DND-41 (cell line): ENCODE results near the gene HBE1.
"Not testable (repeated sequence)": the region's sequence is repeated elsewhere in the genome, so short reads cannot be mapped to it uniquely, and the experiment has no call there.

Source experiments
- ATAC-seq: fragments of 200-7000 bp; cut with Tn5 transposase; 3 replicates; pipeline ENCODE4 v1.9.1; 2021; ENCODE audit warnings: low read depth; ENCODE audit not compliant: insufficient read depth
- DNase-seq: peaks from one replicate; pipeline ENCODE4 v3.0.0-alpha.2; 2020
- H2AFZ ChIP-seq: 2 replicates; pipeline ENCODE4 v1.6.0; 2012; ENCODE audit warnings: low read depth, low read length
- H3K27ac ChIP-seq: 2 replicates; pipeline ENCODE4 v1.5.1; 2012; ENCODE audit warnings: low read length, inconsistent platforms
- H3K27me3 ChIP-seq: fragments of 200-600 bp; sonication (generic); 2 replicates; pipeline ENCODE4 v1.6.0; 2012; ENCODE audit warnings: low read length, mild to moderate bottlenecking, inconsistent platforms; ENCODE audit not compliant: insufficient read depth, poor library complexity
- H3K36me3 ChIP-seq: 2 replicates; pipeline ENCODE4 v1.5.1; 2012; ENCODE audit warnings: low read length, inconsistent platforms; ENCODE audit not compliant: insufficient read depth
- H3K4me1 ChIP-seq: 2 replicates; pipeline ENCODE4 v1.5.1; 2012; ENCODE audit warnings: mild to moderate bottlenecking, low read length; ENCODE audit not compliant: insufficient read depth
- H3K4me2 ChIP-seq: 2 replicates; pipeline ENCODE4 v1.6.0; 2012; ENCODE audit warnings: mild to moderate bottlenecking, moderate library complexity, low read length, inconsistent platforms; ENCODE audit not compliant: insufficient read depth
- H3K4me3 ChIP-seq, 2 experiments: fragments of 200-600 bp in 1 of 2; shearing (Covaris generic) in 1 of 2; 2 replicates each; pipeline ENCODE4 v1.5.1; 2012 to 2016; ENCODE audit warnings: inconsistent platforms in 2 of 2, low read length in 2 of 2, mild to moderate bottlenecking in 2 of 2, low read depth in 1 of 2, moderate library complexity in 1 of 2
- H3K79me2 ChIP-seq: 2 replicates; pipeline ENCODE4 v1.6.0; 2012; ENCODE audit warnings: low read length, inconsistent platforms; ENCODE audit not compliant: insufficient read depth
- H3K9ac ChIP-seq: 2 replicates; pipeline ENCODE4 v1.6.0; 2012; ENCODE audit warnings: low read depth, mild to moderate bottlenecking, inconsistent platforms, low read length, moderate library complexity
- H3K9me3 ChIP-seq: 2 replicates; pipeline ENCODE4 v1.5.1; 2012; ENCODE audit warnings: low read length, moderate library complexity, mild to moderate bottlenecking, inconsistent platforms; ENCODE audit not compliant: insufficient read depth, severe bottlenecking
- H4K20me1 ChIP-seq: 2 replicates; pipeline ENCODE4 v1.6.0; 2012; ENCODE audit warnings: low read length; ENCODE audit not compliant: insufficient read depth
- EZH2 ChIP-seq: IDR thresholded peaks from 3 replicates; pipeline ENCODE4 v1.6.1; 2012; ENCODE audit warnings: borderline replicate concordance, low read depth, mild to moderate bottlenecking, moderate library complexity, low read length, inconsistent platforms; ENCODE audit not compliant: severe bottlenecking
- TF ChIP-seq, protein P1 (sequence below): IDR thresholded peaks from 2 replicates; pipeline ENCODE4 v1.5.1; 2012; ENCODE audit warnings: borderline replicate concordance, low read length, moderate library complexity, mild to moderate bottlenecking; ENCODE audit not compliant: poor library complexity, severe bottlenecking; ENCODE audit errors: extremely low read depth

HBE1 gene

DNA sequence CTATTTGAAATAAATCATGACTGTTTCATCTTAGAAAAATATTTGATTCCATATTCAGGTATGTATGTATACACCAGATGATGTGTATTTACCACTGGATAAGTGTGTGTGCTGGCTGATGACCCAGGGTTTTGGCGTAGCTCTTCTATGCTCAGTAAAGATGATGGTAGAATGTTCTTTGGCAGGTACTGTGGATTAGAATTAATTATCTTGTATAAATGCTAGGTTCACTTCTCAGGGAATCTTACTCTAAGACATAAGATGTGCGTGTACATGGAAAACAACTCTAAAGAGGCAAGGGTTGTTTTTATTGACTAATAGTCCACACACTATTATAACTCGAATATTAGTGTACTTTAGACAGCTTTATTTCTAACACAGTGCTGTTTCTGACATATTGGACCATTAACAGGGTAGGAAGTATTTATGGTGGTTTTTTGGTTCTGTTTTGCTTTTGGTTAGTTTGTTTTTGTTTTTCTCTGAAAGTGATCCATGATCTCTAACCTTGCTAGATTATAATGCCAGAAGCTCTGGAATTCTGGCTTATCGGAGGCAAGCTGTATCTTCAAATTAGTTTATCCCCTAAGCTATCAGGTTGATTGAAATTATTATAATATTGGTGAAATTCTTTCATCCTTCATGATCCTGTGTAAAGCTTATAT is 19.1 kb downstream of the HBE1 start:
- H3K9ac ChIP-seq = no peak overlapping the region

DNA sequence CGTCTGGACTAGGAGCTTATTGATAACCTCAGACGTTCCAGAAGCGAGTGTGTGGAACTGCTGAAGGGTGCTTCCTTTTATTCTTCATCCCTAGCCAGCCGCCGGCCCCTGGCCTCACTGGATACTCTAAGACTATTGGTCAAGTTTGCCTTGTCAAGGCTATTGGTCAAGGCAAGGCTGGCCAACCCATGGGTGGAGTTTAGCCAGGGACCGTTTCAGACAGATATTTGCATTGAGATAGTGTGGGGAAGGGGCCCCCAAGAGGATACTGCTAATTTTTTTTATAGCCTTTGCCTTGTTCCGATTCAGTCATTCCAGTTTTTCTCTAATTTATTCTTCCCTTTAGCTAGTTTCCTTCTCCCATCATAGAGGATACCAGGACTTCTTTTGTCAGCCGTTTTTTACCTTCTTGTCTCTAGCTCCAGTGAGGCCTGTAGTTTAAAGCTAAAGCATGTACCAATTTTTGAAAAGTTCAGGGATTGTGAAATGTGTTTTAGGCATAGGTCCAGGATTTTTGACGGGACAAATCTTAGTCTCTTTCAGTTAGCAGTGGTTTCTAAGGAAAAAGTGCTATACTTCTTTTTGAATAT is 19.8 kb downstream of the HBE1 start, which contains the start of gene HBG1:
TSS of gene HBG1 (minus strand) at position 51 of the 590 bp plus-strand sequence. CDS start 53 bp downstream, outside the sequence.
- not testable (repeated sequence) for H3K27ac ChIP-seq, H3K4me2 ChIP-seq, H3K79me2 ChIP-seq, DNase-seq, H3K9ac ChIP-seq, H2AFZ ChIP-seq, H3K4me3 ChIP-seq, H3K9me3 ChIP-seq, H4K20me1 ChIP-seq, H3K4me1 ChIP-seq, ATAC-seq, H3K27me3 ChIP-seq, H3K36me3 ChIP-seq

More for the DNA sequence above, 19.1 kb downstream of the HBE1 start:
- TF ChIP-seq, protein P1, sequence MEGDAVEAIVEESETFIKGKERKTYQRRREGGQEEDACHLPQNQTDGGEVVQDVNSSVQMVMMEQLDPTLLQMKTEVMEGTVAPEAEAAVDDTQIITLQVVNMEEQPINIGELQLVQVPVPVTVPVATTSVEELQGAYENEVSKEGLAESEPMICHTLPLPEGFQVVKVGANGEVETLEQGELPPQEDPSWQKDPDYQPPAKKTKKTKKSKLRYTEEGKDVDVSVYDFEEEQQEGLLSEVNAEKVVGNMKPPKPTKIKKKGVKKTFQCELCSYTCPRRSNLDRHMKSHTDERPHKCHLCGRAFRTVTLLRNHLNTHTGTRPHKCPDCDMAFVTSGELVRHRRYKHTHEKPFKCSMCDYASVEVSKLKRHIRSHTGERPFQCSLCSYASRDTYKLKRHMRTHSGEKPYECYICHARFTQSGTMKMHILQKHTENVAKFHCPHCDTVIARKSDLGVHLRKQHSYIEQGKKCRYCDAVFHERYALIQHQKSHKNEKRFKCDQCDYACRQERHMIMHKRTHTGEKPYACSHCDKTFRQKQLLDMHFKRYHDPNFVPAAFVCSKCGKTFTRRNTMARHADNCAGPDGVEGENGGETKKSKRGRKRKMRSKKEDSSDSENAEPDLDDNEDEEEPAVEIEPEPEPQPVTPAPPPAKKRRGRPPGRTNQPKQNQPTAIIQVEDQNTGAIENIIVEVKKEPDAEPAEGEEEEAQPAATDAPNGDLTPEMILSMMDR = no peak
- no peak for TF ChIP-seq EZH2
- H3K27me3 ChIP-seq = peaks cover 1% of the 10 kb centered on the region
- no peaks in the 10 kb centered on the region for H3K36me3 ChIP-seq
- H3K27ac ChIP-seq = no peak overlapping the region
- no peak overlapping the region for H2AFZ ChIP-seq
- DNase-seq (no peak), ATAC-seq (no peak)
- no peak overlapping the region for H3K4me3 ChIP-seq
- no peaks in the 10 kb centered on the region for H4K20me1 ChIP-seq
- no peak overlapping the region for H3K4me2 ChIP-seq
- H3K79me2 ChIP-seq = no peaks in the 10 kb centered on the region
- no peaks in the 10 kb centered on the region for H3K9me3 ChIP-seq
- no peaks in the 10 kb centered on the region for H3K4me1 ChIP-seq

DNA sequence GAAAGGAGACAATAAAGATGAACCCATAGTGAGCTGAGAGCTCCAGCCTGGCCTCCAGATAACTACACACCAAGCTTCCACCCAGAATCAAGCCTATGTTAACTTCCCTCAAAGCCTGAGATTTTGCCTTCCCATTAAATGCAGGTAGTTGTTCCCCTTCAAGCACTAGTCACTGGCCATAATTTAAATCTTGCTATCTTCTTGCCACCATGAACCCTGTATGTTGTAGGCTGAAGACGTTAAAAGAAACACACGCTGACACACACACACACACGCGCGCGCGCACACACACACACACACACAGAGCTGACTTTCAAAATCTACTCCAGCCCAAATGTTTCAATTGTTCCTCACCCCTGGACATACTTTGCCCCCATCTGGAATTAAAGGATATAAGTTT is 21.2 kb downstream of the HBE1 start:
- not testable (repeated sequence) for DNase-seq, H3K27me3 ChIP-seq

DNA sequence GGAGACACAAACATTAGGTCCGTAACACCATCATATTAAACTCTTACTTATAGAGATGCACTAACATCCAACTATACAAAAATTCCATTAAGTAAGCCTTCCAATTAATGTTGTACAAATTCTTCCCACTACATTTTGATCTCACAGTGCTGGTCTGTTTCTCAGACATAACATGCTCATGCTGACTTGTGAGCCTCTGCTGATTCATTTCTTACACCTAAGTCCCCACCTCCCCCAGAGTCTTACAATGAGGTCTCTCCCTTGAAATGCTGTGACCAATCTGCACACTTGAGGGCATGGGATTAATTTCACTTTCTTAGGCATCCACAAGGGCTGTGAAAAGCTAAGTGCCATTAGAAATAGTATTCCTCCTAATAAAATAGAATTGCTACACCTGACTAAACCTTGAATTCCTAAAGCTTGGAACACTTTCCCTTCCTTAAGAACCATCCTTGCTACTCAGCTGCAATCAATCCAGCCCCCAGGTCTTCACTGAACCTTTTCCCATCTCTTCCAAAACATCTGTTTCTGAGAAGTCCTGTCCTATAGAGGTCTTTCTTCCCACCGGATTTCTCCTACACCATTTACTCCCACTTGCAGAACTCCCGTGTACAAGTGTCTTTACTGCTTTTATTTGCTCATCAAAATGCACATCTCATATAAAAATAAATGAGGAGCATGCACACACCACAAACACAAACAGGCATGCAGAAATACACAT is 22.1 kb downstream of the HBE1 start:
- ATAC-seq (no peak), DNase-seq (no peak)
- TF ChIP-seq, protein P1 = no peak
- no peak for TF ChIP-seq EZH2
- Histone ChIP-seq H3K9me3 (no peaks in the 10 kb centered on the region), H3K9ac (no peak overlapping the region), H3K4me2 (no peak overlapping the region), H3K36me3 (no peaks in the 10 kb centered on the region), H3K27me3 (peaks cover 15% of the 10 kb centered on the region), H2AFZ (no peak overlapping the region), H3K27ac (no peak overlapping the region), H3K79me2 (no peaks in the 10 kb centered on the region), H3K4me1 (no peaks in the 10 kb centered on the region), H4K20me1 (no peaks in the 10 kb centered on the region), H3K4me3 (no peak overlapping the region)

More for the DNA sequence above, 21.2 kb downstream of the HBE1 start:
- not testable (repeated sequence) for H3K4me2 ChIP-seq, H3K27ac ChIP-seq, H3K36me3 ChIP-seq, H3K9me3 ChIP-seq, ATAC-seq, H3K9ac ChIP-seq, H2AFZ ChIP-seq, H3K4me3 ChIP-seq, H3K4me1 ChIP-seq, H3K79me2 ChIP-seq, H4K20me1 ChIP-seq
